ENCODE results near the gene RIMBP2.

DNA sequence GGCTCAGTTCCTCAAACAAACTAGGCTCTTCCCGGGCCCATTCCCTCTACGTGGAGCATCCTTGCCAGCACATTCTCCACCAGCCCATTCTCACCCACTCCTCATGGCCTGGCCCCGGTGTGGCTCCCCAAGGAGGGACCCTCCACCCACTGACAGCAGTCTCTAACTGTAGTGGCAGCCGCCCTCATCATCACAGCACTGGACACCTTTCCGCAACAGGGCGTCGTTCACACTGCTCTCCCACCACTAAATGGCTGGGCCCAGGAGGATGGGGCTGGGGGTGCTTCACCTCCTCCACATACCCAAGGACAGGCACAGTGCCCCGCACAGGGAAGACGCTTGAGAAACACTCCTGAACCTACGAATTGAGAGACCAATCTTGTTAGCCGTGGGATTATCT is 123.0 kb downstream of the RIMBP2 start:
- no peak for TF ChIP-seq CTCF (IDR thresholded peaks at IDR 0.05)
- TF ChIP-seq POLR2A (IDR thresholded peaks at IDR 0.05) = no peak

All from uterus (tissue), 2 donors.